Panc1 (cell line): Measurements from ENCODE around the gene RPL27A.

ENCODE experiments used
- POLR2AphosphoS5 ChIP-seq: IDR thresholded peaks from 2 replicates; pipeline ENCODE4 v1.6.1; 2012; ENCODE audit warnings: mild to moderate bottlenecking, low read depth, low read length, moderate library complexity
- TF ChIP-seq, protein P1 (sequence below): fragments of 450-650 bp; IDR thresholded peaks from 2 replicates; pipeline ENCODE4 v1.5.1; 2017; ENCODE audit warnings: mild to moderate bottlenecking
- TF ChIP-seq, protein P2 (sequence below), 2 experiments: IDR thresholded peaks; 2 replicates each; pipeline ENCODE4 v1.6.1; 2011 to 2012; ENCODE audit warnings: low read depth in 2 of 2, control low read depth in 1 of 2, low read length in 1 of 2, mild to moderate bottlenecking in 1 of 2, moderate library complexity in 1 of 2; ENCODE audit not compliant: insufficient read depth in 1 of 2

DNA sequence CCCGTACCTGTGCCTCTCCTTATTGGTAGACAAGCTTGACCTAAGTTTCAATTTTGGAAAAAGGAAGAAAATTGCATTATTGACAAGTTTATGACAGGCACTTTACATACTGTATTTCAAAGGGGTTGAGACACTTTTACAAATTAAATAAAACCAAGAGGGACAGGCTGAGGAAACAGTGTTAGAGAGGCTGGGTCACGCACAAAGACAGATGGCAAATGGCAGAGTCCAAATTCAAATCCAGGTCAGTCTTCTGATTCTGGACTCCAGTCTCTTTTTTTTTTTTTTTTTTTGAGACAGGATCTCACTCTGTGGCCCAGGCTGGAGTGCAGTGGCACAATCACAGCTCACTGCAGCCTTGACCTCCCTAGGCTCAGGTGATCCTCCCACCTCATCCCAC, 10.2 kb upstream of the RPL27A start:
- TF ChIP-seq, protein P1, sequence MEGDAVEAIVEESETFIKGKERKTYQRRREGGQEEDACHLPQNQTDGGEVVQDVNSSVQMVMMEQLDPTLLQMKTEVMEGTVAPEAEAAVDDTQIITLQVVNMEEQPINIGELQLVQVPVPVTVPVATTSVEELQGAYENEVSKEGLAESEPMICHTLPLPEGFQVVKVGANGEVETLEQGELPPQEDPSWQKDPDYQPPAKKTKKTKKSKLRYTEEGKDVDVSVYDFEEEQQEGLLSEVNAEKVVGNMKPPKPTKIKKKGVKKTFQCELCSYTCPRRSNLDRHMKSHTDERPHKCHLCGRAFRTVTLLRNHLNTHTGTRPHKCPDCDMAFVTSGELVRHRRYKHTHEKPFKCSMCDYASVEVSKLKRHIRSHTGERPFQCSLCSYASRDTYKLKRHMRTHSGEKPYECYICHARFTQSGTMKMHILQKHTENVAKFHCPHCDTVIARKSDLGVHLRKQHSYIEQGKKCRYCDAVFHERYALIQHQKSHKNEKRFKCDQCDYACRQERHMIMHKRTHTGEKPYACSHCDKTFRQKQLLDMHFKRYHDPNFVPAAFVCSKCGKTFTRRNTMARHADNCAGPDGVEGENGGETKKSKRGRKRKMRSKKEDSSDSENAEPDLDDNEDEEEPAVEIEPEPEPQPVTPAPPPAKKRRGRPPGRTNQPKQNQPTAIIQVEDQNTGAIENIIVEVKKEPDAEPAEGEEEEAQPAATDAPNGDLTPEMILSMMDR: no peak
- no peak for TF ChIP-seq POLR2AphosphoS5
- TF ChIP-seq, protein P2, sequence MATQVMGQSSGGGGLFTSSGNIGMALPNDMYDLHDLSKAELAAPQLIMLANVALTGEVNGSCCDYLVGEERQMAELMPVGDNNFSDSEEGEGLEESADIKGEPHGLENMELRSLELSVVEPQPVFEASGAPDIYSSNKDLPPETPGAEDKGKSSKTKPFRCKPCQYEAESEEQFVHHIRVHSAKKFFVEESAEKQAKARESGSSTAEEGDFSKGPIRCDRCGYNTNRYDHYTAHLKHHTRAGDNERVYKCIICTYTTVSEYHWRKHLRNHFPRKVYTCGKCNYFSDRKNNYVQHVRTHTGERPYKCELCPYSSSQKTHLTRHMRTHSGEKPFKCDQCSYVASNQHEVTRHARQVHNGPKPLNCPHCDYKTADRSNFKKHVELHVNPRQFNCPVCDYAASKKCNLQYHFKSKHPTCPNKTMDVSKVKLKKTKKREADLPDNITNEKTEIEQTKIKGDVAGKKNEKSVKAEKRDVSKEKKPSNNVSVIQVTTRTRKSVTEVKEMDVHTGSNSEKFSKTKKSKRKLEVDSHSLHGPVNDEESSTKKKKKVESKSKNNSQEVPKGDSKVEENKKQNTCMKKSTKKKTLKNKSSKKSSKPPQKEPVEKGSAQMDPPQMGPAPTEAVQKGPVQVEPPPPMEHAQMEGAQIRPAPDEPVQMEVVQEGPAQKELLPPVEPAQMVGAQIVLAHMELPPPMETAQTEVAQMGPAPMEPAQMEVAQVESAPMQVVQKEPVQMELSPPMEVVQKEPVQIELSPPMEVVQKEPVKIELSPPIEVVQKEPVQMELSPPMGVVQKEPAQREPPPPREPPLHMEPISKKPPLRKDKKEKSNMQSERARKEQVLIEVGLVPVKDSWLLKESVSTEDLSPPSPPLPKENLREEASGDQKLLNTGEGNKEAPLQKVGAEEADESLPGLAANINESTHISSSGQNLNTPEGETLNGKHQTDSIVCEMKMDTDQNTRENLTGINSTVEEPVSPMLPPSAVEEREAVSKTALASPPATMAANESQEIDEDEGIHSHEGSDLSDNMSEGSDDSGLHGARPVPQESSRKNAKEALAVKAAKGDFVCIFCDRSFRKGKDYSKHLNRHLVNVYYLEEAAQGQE (IDR thresholded peaks at IDR 0.05; ENCODE audit: insufficient read depth in 1 of 2, low read depth in 2 of 2, low read length in 1 of 2): no peak
